Uterus (tissue), 4 donors: ENCODE measurements around the gene VSX1. TPM values are rescaled to one million over a fixed set of nuclear protein-coding genes. Genes with fewer than 3 reads are reported as not detected.

ENCODE experiments used
- DNase-seq, 2 donors: peaks; one replicate each; pipeline ENCODE4 v3.0.0-alpha.2; 2019 to 2020
- H3K27ac ChIP-seq, 2 donors: fragments of 200-600 bp; sonication (generic); 1 replicate in 1 of 2; 2 replicates in 1 of 2; pipeline ENCODE4 v1.5.1; 2016 to 2018
- H3K27me3 ChIP-seq, 2 donors: fragments of 200-600 bp; sonication (generic); one replicate each; pipeline ENCODE4 v1.5.1; 2018 to 2019; ENCODE audit warnings: control low read depth in 1 of 2
- H3K36me3 ChIP-seq, 2 donors: fragments of 200-600 bp; sonication (generic); one replicate each; pipeline ENCODE4 v1.5.1; 2019; ENCODE audit warnings: control low read depth in 1 of 2
- H3K4me1 ChIP-seq, 2 donors: fragments of 200-600 bp; sonication (generic); one replicate each; pipeline ENCODE4 v1.5.1; 2018 to 2019; ENCODE audit warnings: control low read depth in 1 of 2
- H3K4me3 ChIP-seq, 2 donors: fragments of 200-600 bp; sonication (generic); 1 replicate in 1 of 2; 2 replicates in 1 of 2; pipeline ENCODE4 v1.5.1; 2018 to 2019; ENCODE audit warnings: mild to moderate bottlenecking in 1 of 2
- H3K9me3 ChIP-seq, 2 donors: fragments of 200-600 bp; sonication (generic); one replicate each; pipeline ENCODE4 v1.5.1; 2019; ENCODE audit warnings: control low read depth in 1 of 2
- POLR2A ChIP-seq, 2 donors: fragments of 450-650 bp; IDR thresholded peaks; one replicate each; pipeline ENCODE4 v1.6.1; 2016; ENCODE audit warnings: antibody characterized with exemption in 2 of 2, mild to moderate bottlenecking in 1 of 2, moderate library complexity in 1 of 2
- intact Hi-C: fragments of 100-400 bp; cut with DNase I; formaldehyde crosslinking; loops from one replicate; pipeline ENCODE4 v1.15.1; 2023; ENCODE audit warnings: low total_unique reads
- total RNA-seq, 4 donors: library from RNA; depleted of rRNA in 3 of 4; stranded (reverse); fragments of >200 nt in 3 of 4; gene quantifications; one replicate each; pipeline versions ENCODE4 v1.1.0 to v1.2.4, GENCODE V29; 2014 to 2023
- TF ChIP-seq, protein P1 (sequence below), 4 experiments: fragments of 200-600 bp in 2 of 4; fragments of 450-650 bp in 2 of 4; sonication (generic) in 2 of 4; IDR thresholded peaks; one replicate each; pipeline ENCODE4 v1.5.1; 2016 to 2019; ENCODE audit warnings: antibody characterized with exemption in 4 of 4, mild to moderate bottlenecking in 2 of 4, moderate library complexity in 1 of 4
- donor health status: DM: yes; HTN: yes; CAD: no.

VSX1 gene
- total RNA-seq, 4 donors from 2014 or later: 0.18 TPM; not detected in 3

DNA sequence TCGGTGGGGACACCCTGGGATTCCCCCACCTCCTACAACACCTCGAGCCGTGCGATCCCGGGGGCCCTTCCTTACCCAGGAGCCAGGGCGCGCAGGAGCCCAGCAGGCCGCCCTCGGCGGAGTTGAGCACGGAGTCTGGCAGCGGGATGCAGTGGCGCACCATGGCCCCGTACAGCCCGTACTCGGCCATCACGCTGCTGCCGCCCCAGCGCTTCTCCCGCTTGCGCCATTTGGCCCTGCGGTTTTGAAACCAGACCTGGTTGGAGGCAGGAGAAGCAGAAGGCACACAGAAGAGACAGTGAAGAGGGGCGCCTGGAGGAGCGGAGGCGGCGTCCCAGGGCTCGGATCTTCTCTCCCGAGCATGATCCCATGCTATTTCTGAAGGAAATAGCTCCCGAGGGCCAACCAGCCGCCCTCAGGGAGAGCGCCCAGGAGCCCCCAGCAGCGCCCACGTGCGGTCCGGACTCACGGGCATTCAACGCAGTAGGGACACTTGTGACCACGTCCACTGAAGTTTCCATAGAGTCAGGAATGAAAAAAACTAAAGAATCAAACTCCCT lies 4.3 kb downstream of the VSX1 start:
- Histone ChIP-seq H3K36me3 (no peaks in the 10 kb centered on the region), H3K4me3 (peak overlapping the region; percentile 10 to 30), H3K9me3 (no peaks in the 10 kb centered on the region), H3K27me3 (peaks cover 13 to 26% of the 10 kb centered on the region in 2 donors), H3K4me1 (peaks cover 0 to 7% of the 10 kb centered on the region in 2 donors), H3K27ac (peak overlapping the region in 1 of 2 donors; percentile 21)
- no peak for TF ChIP-seq POLR2A (IDR thresholded peaks at IDR 0.05)
- TF ChIP-seq, protein P1, sequence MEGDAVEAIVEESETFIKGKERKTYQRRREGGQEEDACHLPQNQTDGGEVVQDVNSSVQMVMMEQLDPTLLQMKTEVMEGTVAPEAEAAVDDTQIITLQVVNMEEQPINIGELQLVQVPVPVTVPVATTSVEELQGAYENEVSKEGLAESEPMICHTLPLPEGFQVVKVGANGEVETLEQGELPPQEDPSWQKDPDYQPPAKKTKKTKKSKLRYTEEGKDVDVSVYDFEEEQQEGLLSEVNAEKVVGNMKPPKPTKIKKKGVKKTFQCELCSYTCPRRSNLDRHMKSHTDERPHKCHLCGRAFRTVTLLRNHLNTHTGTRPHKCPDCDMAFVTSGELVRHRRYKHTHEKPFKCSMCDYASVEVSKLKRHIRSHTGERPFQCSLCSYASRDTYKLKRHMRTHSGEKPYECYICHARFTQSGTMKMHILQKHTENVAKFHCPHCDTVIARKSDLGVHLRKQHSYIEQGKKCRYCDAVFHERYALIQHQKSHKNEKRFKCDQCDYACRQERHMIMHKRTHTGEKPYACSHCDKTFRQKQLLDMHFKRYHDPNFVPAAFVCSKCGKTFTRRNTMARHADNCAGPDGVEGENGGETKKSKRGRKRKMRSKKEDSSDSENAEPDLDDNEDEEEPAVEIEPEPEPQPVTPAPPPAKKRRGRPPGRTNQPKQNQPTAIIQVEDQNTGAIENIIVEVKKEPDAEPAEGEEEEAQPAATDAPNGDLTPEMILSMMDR (IDR thresholded peaks at IDR 0.05): no peak
- no peak for DNase-seq
- intact Hi-C loops: loop anchor here (5.0 kb wide), 1 partner anchor 320 kb away; no protein-coding TSS in a partner anchor

DNA sequence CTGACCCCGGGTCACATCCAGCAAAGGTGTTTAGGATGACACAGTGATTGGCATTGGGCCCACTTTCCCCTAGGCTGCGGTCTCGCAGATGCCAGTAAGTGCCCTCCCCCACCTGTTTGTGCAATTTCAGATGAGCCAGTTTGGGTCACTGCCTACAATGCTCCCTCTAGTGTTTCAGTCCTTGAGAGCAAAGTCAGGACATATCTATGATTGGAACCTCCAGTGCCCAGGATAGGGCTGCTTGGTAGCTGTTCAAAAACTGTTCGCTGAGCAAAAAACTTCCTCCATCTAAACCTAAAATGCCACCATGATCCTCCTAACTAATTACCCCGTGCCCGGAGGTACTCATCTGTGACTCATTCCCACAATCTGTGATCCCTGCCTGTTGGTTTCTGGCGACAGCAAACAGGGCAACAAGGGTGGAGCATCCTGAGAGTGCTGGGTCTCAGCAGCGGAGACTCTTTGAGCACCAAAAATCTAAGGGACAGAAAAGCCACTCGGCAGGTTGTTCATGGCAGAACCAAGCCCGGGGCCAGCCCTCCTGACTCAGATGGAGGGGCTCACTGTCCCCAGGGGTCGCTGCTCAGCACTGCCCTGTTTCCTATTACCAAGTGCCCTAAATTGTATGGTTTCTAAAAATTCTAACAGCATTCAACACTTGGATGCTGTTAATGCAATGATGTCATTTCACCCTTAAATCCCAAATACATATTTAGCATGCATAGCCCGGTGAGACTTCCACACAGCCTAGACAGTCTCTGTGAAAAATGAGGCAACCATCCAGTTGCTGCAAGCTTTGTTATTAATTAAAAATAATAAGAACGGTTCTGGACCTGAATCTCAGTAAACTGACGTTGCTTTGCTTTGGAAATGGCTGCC lies 5.0 kb downstream of the VSX1 start:
- H3K27me3 ChIP-seq: peaks cover 11 to 19% of the 10 kb centered on the region in 2 donors
- no peak overlapping the region for H3K27ac ChIP-seq

DNA sequence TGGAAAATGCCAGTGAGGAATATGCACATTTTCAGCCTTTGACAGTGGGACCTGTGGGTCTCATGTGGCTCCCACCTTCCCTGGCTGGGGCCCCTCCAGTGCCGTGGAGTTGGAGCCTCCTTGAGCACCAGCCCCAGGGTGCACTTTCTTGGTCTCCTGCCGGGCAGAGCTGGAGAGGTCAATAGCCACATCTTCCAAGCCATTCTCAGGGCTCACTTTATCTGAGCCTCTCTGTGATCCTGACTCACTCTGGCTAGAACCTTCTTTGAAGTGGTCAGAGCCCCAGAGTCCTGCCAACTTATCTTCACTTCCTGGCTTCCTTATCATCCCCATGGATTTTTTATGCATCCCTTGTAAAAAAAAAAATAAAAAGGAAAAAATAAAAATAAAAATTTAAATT lies 5.7 kb downstream of the VSX1 start:
- H3K27me3 ChIP-seq: peaks cover 4 to 14% of the 10 kb centered on the region in 2 donors
- no peak for DNase-seq
- H3K27ac ChIP-seq: no peak overlapping the region
- TF ChIP-seq, protein P1 (IDR thresholded peaks at IDR 0.05): no peak
- TF ChIP-seq POLR2A (IDR thresholded peaks at IDR 0.05): no peak
- H3K36me3 ChIP-seq: no peaks in the 10 kb centered on the region
- no peak overlapping the region for H3K4me3 ChIP-seq
- H3K4me1 ChIP-seq: peaks cover 0 to 7% of the 10 kb centered on the region in 2 donors
- H3K9me3 ChIP-seq: no peaks in the 10 kb centered on the region
- intact Hi-C loops: loop anchor here (5.0 kb wide), 1 partner anchor 321 kb away; no protein-coding TSS in a partner anchor

More for the DNA sequence above, 5.0 kb downstream of the VSX1 start:
- peaks cover 0 to 7% of the 10 kb centered on the region in 2 donors for H3K4me1 ChIP-seq
- no peaks in the 10 kb centered on the region for H3K9me3 ChIP-seq
- peak in 1 of 2 donors; percentile 41 for DNase-seq
- TF ChIP-seq, protein P1 (IDR thresholded peaks at IDR 0.05): peak in 2 of 4 experiments; percentile 11 to 19
- no peak for TF ChIP-seq POLR2A (IDR thresholded peaks at IDR 0.05)
- intact Hi-C loops: loop anchor here (5.0 kb wide), 1 partner anchor 320 kb away; no protein-coding TSS in a partner anchor
- peak overlapping the region in 1 of 2 donors; percentile 30 for H3K4me3 ChIP-seq
- H3K36me3 ChIP-seq: no peaks in the 10 kb centered on the region

DNA sequence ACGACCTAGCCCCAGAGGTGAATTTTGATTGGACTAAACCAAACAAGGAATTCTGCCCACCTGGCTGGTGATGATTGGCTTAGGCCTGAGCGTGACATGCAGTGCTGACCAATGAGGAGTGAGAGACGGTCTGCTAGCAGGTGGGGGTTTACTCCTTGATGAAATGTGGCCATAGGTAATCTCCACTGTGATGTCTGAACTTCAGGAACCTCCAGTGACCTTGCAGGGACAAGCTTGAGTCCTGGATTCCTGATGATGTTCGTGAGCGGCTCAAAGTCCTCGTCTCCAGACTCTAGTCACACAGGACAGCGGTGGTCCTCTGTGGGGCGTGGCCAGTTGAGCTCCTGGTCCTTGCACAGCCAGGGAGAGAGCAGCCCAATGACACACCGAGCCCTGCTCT lies 8.4 kb downstream of the VSX1 start:
- Histone ChIP-seq H3K9me3 (no peaks in the 10 kb centered on the region), H3K4me1 (peaks cover 0 to 7% of the 10 kb centered on the region in 2 donors), H3K27me3 (no peaks in the 10 kb centered on the region), H3K36me3 (no peaks in the 10 kb centered on the region), H3K4me3 (no peak overlapping the region), H3K27ac (no peak overlapping the region)
- intact Hi-C loops: no loop called here
- TF ChIP-seq, protein P1 (IDR thresholded peaks at IDR 0.05): no peak
- no peak for TF ChIP-seq POLR2A (IDR thresholded peaks at IDR 0.05)
- no peak for DNase-seq
